GM20000 (cell line): ENCODE data around the gene COL18A1.

Source experiments
- DNase-seq: peaks from one replicate; pipeline ENCODE4 v3.0.0; 2012; ENCODE audit warnings: low spot score
- TF ChIP-seq, protein P1 (sequence below): IDR thresholded peaks from 2 replicates; pipeline ENCODE4 v1.5.1; 2012; ENCODE audit warnings: mild to moderate bottlenecking, control low read depth; ENCODE audit errors: extremely low read depth, missing control alignments

Gene COL18A1

DNA sequence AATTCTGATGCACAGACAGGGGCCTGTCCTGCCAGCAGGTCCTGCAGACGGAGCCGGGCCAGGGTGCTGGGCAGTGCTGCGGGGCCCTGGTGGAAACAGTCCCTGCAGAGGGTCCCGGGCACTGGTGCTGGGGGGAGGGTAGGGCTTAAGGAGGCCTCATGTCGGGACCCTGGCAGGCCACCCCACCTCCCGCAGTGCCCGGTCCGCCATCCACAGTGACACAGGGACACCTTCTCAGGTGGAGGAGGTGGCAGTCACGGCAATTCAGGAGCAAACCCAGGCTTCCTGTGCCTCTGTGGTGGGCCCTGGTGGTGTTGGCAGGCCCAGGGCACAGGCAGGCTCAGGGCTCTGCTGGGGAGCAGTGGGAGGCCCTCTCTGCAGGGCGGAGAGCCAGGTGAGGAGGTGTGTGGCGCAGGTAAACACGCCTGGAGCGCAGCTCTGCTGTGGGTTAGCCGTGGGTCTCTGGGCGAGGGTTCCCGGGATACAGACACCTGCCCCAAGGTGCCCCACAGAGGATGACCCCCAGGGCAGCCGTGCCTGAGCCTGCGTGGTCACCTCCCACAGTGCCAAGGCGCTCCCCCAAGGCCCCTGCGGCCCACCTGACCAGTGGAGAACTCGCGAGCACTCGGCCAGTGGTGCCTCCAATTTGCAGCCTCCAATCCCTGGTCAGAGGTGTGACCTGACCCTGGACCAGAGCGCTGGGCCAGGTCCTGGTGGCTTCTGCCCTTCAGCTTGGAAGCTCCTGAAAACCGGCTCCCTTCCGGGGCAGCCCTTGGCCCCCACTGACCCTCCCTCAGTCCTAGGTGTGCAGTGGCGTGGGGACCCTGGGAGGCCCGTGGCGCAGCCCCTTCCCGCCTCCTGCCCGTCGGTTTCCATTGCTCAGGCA, 19.2 kb downstream of the COL18A1 start:
- no peak for DNase-seq
- TF ChIP-seq, protein P1, sequence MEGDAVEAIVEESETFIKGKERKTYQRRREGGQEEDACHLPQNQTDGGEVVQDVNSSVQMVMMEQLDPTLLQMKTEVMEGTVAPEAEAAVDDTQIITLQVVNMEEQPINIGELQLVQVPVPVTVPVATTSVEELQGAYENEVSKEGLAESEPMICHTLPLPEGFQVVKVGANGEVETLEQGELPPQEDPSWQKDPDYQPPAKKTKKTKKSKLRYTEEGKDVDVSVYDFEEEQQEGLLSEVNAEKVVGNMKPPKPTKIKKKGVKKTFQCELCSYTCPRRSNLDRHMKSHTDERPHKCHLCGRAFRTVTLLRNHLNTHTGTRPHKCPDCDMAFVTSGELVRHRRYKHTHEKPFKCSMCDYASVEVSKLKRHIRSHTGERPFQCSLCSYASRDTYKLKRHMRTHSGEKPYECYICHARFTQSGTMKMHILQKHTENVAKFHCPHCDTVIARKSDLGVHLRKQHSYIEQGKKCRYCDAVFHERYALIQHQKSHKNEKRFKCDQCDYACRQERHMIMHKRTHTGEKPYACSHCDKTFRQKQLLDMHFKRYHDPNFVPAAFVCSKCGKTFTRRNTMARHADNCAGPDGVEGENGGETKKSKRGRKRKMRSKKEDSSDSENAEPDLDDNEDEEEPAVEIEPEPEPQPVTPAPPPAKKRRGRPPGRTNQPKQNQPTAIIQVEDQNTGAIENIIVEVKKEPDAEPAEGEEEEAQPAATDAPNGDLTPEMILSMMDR, result no peak

GRCh38 chr21:45424854-45425795, 20.2 kb downstream of the COL18A1 start:
- TF ChIP-seq, protein P1, result no peak
- no peak for DNase-seq

GRCh38 chr21:45427331-45428271, 22.6 kb downstream of the COL18A1 start:
- TF ChIP-seq, protein P1, result no peak
- DNase-seq, result no peak

- TF ChIP-seq, protein P1, result no peak
- no peak for DNase-seq
Observed at GRCh38 chr21:45428534-45428933, 23.6 kb downstream of the COL18A1 start.

DNA sequence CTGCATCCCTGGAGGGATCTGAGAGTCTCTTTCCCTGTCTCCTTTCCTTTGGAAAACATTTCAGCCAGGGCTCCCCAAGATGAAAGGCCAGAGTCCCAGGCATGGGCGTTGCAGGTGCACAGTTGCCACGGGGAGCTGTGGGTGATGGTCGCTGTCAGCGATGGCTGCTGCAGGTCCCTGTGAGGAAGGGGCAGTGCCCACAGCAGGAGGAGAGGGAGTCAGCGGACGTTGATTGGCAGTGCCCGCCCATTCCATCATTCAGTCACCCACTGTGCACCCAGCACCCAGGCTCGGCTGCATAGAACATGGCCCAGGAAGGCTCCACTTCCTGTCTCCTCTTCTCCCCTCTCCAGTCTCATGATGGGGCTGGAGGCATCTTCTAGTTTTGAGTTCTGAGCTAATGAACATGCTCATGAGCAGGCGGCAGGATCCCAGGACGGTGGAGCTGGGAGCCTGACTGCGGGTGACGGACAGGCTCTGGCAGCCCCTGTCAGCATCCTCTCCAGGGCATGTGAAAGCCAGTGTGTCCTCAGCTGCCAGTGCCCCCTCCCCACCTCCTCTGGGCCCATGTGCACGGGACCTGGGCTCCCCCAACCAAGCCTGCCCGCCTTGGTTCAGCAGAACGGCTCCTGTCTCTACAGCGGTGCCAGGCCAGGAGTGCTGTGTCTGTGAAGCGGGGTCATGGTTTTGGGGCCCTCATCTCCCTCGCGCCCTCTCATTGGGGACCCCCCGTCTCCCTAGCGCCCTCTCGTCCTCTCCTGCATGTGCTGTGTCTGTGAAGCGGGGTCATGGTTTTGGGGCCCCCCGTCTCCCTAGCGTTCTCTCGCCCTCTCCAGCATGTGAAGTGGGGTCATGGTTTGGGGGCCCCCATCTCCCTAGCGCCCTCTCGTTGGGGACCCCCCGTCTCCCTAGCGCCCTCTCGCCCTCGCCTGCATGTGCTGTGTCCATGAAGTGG, 24.5 kb downstream of the COL18A1 start:
- TF ChIP-seq, protein P1, result no peak

More for the DNA sequence above, 24.5 kb downstream of the COL18A1 start:
- DNase-seq, result no peak
